Stimulated activated naive CD8-positive, alpha-beta T cell treated with anti-CD3 and anti-CD28 coated beads, Interleukin-15, Interleukin-2, amounts not matched to agents 100 ng/mL and 50 ng/mL, for 24 hours (primary cell): Measurements from ENCODE around the gene ZFP69.
"Not testable (repeated sequence)": the region's sequence is repeated elsewhere in the genome, so short reads cannot be mapped to it uniquely, and the experiment has no call there.

Source experiments
- H3K27ac Mint-ChIP-seq: one replicate; pipeline ENCODE4 v1.8.0; 2021; ENCODE audit warnings: mild to moderate bottlenecking, mixed read lengths
- H3K27me3 Mint-ChIP-seq: one replicate; pipeline ENCODE4 v1.8.0; 2021; ENCODE audit warnings: mixed read lengths
- H3K36me3 Mint-ChIP-seq: one replicate; pipeline ENCODE4 v1.8.0; 2021; ENCODE audit warnings: low read depth, mixed read lengths
- H3K4me1 Mint-ChIP-seq: one replicate; pipeline ENCODE4 v1.8.0; 2021; ENCODE audit warnings: low read depth, mixed read lengths
- H3K4me3 Mint-ChIP-seq: one replicate; pipeline ENCODE4 v1.8.0; 2021; ENCODE audit warnings: mild to moderate bottlenecking, mixed read lengths
- H3K9me3 Mint-ChIP-seq: one replicate; pipeline ENCODE4 v1.8.0; 2021; ENCODE audit warnings: mixed read lengths

Gene ZFP69

DNA sequence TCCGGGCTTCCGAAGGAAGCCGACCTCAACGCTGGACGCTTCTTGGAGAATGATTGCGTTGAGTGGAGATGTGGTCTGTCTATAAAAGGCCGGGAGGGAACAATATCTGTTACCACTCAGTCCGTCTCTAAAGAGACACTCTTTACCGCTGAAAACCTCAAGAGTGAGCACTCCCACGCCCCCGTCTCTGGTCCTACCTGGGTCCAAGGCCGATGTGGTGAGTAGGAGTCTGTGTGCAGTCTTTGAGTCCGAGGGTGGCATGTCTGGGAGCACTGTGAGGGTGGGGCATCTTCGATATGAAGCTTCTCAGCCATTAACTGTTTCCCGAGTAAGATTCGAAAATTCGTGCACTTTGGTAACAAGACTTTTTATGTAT lies 576 bp downstream of the ZFP69 start:
- Mint-ChIP-seq H3K27me3 (no peaks in the 10 kb centered on the region), H3K36me3 (peaks cover 46% of the 10 kb centered on the region), H3K4me3 (peak overlapping the region; percentile 83), H3K4me1 (peaks cover 23% of the 10 kb centered on the region), H3K27ac (peak overlapping the region; percentile 53), H3K9me3 (peaks cover 40% of the 10 kb centered on the region)

- peaks cover 52% of the 10 kb centered on the region for H3K36me3 Mint-ChIP-seq
- H3K4me3 Mint-ChIP-seq: peak overlapping the region; percentile 83
- no peak overlapping the region for H3K27ac Mint-ChIP-seq
- H3K27me3 Mint-ChIP-seq: no peaks in the 10 kb centered on the region
- H3K4me1 Mint-ChIP-seq: peaks cover 23% of the 10 kb centered on the region
- peaks cover 37% of the 10 kb centered on the region for H3K9me3 Mint-ChIP-seq
Observed at GRCh38 chr1:40478276-40478675, 1.2 kb downstream of the ZFP69 start.

- H3K27ac Mint-ChIP-seq: no peak overlapping the region
- peak overlapping the region; percentile 21 for H3K4me3 Mint-ChIP-seq
- H3K36me3 Mint-ChIP-seq: peaks cover 60% of the 10 kb centered on the region
Observed at GRCh38 chr1:40479156-40479555, 2.1 kb downstream of the ZFP69 start.

GRCh38 chr1:40495315-40495903 lies 18.3 kb downstream of the ZFP69 start:
- H3K4me3 Mint-ChIP-seq: no peak overlapping the region
- no peaks in the 10 kb centered on the region for H3K27me3 Mint-ChIP-seq
- peaks cover 86% of the 10 kb centered on the region for H3K36me3 Mint-ChIP-seq
- peaks cover 59% of the 10 kb centered on the region for H3K9me3 Mint-ChIP-seq
- no peaks in the 10 kb centered on the region for H3K4me1 Mint-ChIP-seq
- no peak overlapping the region for H3K27ac Mint-ChIP-seq

More at GRCh38 chr1:40479156-40479555, 2.1 kb downstream of the ZFP69 start:
- Mint-ChIP-seq H3K4me1 (peaks cover 23% of the 10 kb centered on the region), H3K9me3 (peaks cover 31% of the 10 kb centered on the region), H3K27me3 (no peaks in the 10 kb centered on the region)

DNA sequence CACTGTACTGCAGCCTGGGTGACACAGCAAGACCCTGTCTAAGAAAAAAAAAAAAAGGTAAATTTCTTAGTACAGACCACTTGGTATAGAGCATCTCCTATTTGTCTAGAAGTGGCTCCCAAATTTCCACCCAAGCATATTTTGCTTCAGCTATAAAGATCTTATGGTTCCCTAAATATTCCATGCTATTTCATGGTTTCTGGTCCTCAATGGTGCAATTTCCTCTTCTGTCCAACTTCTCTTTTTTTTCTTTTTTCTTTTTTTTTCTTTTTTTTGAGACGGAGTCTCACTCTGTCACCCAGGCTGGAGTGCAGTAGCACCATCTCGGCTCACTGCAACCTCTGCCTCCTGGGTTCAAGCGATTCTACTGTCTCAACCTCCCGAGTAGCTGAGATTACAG lies 25.6 kb downstream of the ZFP69 start:
- Mint-ChIP-seq H3K9me3 (peaks cover 50% of the 10 kb centered on the region), H3K36me3 (peaks cover 78% of the 10 kb centered on the region)
- not testable (repeated sequence) for H3K27ac Mint-ChIP-seq, H3K4me1 Mint-ChIP-seq, H3K27me3 Mint-ChIP-seq, H3K4me3 Mint-ChIP-seq

DNA sequence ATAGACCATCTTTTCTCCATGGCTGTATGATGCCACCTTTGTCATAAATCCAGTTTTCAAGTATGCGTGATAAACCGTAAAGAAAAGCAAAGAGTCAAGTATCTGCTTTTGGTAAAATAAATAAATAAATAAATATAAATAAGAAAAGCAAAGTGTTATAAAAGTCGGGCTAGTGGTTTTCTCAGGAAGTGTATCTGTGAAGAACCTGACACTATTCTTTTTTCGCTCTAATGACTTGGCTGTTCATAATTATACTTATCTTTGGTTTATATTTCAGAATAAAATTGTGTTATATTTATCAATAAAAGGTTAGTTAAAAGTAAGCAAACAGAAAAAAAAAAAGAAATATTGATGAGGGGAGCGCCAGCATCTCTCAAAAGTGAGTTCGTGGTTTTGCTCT lies 30.9 kb downstream of the ZFP69 start:
- peaks cover 66% of the 10 kb centered on the region for H3K36me3 Mint-ChIP-seq
- H3K4me1 Mint-ChIP-seq: peaks cover 20% of the 10 kb centered on the region
- H3K27ac Mint-ChIP-seq: peak overlapping the region; percentile 84
- H3K9me3 Mint-ChIP-seq: peaks cover 29% of the 10 kb centered on the region
- peak overlapping the region; percentile 81 for H3K4me3 Mint-ChIP-seq
- H3K27me3 Mint-ChIP-seq: no peaks in the 10 kb centered on the region

DNA sequence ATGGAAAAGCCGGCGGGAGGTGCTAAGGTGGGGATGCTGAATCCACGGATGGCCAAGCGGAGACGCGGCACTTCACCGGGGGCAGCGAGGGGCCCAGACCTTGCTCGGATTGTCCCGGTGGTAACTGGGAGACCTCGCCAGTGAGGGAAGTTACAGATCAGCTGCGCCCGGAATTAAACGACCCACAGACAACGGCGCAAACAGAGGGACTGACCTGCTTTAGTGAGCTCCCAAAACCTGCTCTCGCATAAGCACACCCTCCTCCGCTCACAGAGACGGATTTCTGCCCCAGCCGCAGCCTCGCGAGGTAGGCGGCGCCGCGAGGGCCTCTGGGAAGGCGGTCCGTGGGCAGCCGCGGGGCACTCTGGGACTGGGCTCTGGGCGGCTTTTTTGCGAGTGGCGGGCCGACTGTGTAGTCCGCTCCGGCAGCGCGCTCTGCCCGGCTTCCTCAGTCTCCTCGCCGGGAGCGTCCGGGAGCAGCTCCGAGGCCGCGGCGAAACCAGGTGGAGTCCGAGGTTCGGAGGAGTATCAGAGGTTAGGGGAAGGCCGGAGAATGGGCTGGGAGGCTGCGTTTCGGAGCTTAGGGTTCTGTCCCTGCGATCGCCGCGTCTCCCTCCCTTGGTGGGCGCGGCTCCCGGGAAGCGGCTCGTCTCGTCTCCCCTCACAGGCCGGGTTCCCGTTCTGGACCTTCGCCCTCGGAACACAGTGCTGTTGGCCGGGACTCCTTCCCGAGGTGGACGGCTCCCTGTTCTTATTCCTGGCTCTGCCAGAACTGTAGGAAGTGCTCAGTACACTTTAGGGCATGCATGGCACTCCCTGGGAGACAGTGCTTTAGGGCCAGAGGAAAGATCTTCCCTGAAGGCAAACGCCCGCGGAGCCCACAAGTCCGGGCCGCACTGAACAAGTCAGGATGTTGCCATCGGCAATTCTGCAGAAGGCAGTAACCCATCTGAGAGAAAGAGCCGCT lies 31.6 kb downstream of the ZFP69 start, which contains the start of gene EXO5:
EXO5 (plus strand) TSS at position 393 of the 967 bp plus-strand sequence. CDS start 5,778 bp downstream, outside the sequence.
- H3K4me3 Mint-ChIP-seq: peak within 1 kb of the TSS; percentile 81
- H3K4me1 Mint-ChIP-seq: peaks cover 20% of the 10 kb centered on the region
- H3K36me3 Mint-ChIP-seq: peaks cover 64% of the 10 kb centered on the region
- H3K27me3 Mint-ChIP-seq: no peaks in the 10 kb centered on the region
- H3K9me3 Mint-ChIP-seq: peaks cover 28% of the 10 kb centered on the region
- peak within 1 kb of the TSS; percentile 84 for H3K27ac Mint-ChIP-seq

DNA sequence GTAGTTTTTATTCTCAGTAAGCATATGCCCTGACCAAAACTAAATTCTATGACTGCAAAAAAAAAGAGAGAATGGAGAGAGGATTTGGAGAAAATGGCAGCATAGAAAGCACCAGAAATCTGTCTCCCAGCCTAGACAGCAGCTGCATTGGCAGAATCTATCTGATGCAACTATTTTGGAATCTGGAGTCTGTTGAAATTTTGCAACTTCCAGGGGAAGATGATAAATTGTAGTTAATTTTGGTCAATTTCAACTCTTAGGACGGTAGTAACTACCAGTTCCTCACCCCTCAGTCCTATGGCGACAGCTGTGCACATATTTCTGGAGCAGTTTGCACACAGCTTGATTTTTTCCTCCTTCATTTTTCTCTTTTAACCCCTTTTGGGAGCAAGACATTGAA lies 42.4 kb downstream of the ZFP69 start:
- Mint-ChIP-seq H3K36me3 (peaks cover 36% of the 10 kb centered on the region), H3K9me3 (peaks cover 44% of the 10 kb centered on the region), H3K4me1 (no peaks in the 10 kb centered on the region), H3K4me3 (no peak overlapping the region), H3K27me3 (peaks cover 5% of the 10 kb centered on the region), H3K27ac (no peak overlapping the region)

DNA sequence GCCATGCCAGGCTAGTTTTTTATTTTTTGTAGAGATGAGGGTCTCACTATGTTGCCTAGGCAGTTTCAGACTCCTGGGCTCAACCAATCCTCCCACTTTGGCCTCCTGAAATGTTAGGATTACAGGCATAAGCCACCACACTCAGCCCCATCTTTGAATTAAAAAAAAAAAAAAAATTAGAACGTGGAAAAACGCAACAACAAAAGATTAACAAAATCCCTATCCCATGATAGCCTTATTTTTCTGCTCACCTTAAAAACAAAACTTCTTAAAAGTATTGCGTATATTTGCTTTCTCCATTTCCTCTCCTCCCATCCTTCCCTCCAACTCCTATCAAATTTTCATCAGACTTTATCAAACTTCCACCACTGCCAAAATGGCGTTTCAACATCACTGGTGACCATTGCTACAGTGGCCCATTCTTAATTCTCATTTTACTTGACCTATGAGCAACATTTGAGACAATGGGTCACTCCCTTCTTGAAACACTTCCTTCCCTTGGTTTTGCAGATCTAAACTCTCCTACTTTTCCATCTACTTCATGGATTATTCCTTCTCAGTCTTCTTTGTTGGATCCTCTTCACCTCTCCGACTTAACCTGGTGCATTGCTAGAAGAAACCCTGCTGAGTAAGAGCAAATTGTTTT lies 53.8 kb downstream of the ZFP69 start:
- peak overlapping the region; percentile 99 for H3K4me3 Mint-ChIP-seq
- H3K9me3 Mint-ChIP-seq: peaks cover 15% of the 10 kb centered on the region
- H3K36me3 Mint-ChIP-seq: peaks cover 26% of the 10 kb centered on the region
- peaks cover 16% of the 10 kb centered on the region for H3K27me3 Mint-ChIP-seq
- peak overlapping the region; percentile 94 for H3K27ac Mint-ChIP-seq
- peaks cover 27% of the 10 kb centered on the region for H3K4me1 Mint-ChIP-seq

DNA sequence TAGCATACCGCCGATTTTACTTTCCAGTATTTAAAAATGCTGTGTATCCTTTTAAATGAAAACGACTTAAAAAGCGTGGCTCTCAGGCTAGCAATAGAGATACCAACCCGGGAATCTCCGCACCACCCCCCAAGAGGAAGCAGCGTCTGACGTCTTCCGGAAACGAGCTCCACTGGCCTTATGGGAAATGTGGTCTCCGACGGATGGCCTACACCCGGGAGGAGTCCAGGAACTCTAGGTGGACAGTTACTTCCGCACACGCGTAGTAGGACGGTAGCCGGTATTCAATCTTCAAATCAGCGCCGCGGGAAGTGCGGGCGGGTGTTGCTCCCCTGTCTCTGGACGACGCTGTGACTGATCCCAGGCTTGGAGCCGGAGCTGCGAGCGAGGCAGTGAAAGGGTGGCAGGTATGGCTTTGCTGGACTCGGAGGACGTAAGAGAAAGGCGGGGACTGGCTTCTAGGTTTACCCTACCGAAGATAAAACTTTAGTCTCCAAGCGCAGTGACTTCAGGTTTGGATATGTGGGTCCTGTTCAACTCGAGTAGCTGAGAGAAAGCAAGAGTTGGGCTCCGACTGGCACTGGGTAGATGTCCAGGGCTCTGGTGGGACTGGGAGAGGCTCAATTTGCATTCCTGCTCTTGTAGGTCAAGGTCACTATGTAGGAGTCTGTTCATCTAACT lies 54.4 kb downstream of the ZFP69 start, which contains the start of gene ZNF684:
ZNF684 (plus strand) TSS at position 257 of the 681 bp plus-strand sequence. CDS start 1,530 bp downstream, outside the sequence.
- H3K36me3 Mint-ChIP-seq: peaks cover 24% of the 10 kb centered on the region
- H3K4me1 Mint-ChIP-seq: peaks cover 27% of the 10 kb centered on the region
- peak within 1 kb of the TSS; percentile 94 for H3K27ac Mint-ChIP-seq
- H3K4me3 Mint-ChIP-seq: peak within 1 kb of the TSS; percentile 99
- H3K27me3 Mint-ChIP-seq: peaks cover 11% of the 10 kb centered on the region
- peaks cover 10% of the 10 kb centered on the region for H3K9me3 Mint-ChIP-seq

- Mint-ChIP-seq H3K4me1 (peaks cover 27% of the 10 kb centered on the region), H3K9me3 (peaks cover 10% of the 10 kb centered on the region), H3K27me3 (peaks cover 11% of the 10 kb centered on the region), H3K36me3 (peaks cover 26% of the 10 kb centered on the region), H3K27ac (peak overlapping the region; percentile 94), H3K4me3 (peak overlapping the region; percentile 99)
Observed at GRCh38 chr1:40532062-40532389, 54.9 kb downstream of the ZFP69 start.

DNA sequence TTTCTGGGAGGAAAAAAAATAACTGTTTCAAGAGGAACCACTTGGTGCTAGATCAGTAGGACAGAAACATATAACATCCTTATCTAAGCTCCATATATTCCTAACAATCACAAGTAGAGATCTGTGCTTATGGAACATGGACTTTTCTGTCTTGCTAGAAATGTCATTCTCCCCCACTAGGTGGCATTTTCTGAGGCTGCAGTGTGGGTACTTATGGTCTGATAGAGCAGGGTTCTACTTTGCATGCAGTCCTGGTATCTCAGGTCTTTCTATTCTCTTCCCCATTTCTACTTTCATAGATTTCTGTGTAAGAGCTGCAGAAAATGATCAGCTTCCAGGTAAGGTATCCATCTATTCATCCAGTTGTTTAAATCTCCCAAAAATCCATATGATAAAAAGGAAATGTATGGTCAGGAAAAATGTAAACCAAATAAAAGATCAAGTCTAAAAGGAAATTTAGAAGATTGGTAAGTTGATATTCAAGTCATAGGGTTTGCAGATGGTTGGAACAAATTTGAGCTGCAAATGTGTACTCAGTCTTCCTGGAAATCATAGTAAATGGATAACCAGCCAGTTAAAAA lies 55.8 kb downstream of the ZFP69 start:
- Mint-ChIP-seq H3K4me3 (peak overlapping the region; percentile 99), H3K4me1 (peaks cover 27% of the 10 kb centered on the region), H3K36me3 (peaks cover 31% of the 10 kb centered on the region), H3K27me3 (peaks cover 11% of the 10 kb centered on the region), H3K9me3 (peaks cover 10% of the 10 kb centered on the region), H3K27ac (no peak overlapping the region)

DNA sequence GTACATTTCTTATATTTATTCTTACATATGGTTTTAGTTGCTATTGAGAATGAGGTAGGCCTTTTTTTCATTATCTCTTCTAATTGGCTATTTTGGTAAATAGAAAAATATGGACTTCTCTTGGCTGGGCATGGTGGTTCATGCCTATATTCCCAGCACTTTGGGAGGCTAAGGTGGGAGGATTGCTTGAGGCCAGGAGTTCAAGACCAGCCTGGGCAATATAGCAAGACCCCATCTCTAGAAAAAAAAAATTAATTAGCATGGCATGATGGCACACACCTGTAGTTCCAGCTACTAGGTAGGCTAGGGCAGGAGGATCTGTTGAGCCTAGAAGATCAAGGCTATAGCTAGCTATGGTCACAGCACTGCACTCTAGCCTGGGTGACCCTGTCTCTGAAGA lies 57.5 kb downstream of the ZFP69 start:
- no peak overlapping the region for H3K27ac Mint-ChIP-seq
- H3K9me3 Mint-ChIP-seq: peaks cover 10% of the 10 kb centered on the region
- peaks cover 27% of the 10 kb centered on the region for H3K4me1 Mint-ChIP-seq
- H3K4me3 Mint-ChIP-seq: no peak overlapping the region
- peaks cover 5% of the 10 kb centered on the region for H3K27me3 Mint-ChIP-seq
- H3K36me3 Mint-ChIP-seq: peaks cover 36% of the 10 kb centered on the region

DNA sequence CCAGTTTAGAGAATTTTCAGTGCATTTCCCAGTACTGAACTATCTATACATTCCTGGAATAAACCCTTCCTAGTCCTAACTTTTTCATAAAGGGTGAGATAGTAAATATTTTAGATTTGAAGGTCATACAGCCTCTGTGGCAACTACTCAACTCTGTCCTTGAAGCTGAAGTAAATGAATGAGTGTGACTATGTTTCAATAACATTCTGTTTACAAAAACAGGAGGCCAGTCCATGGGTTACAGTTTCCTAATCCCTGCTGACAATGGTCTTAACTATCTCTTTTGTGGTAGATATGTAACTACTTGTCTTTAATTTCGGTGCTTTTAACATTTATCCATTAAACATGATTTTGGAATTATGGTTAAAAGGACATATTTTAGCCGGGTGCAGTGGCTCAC lies 58.6 kb downstream of the ZFP69 start:
- Mint-ChIP-seq H3K4me3 (no peak overlapping the region), H3K27me3 (no peaks in the 10 kb centered on the region), H3K9me3 (peaks cover 6% of the 10 kb centered on the region), H3K27ac (no peak overlapping the region), H3K4me1 (peaks cover 25% of the 10 kb centered on the region), H3K36me3 (peaks cover 36% of the 10 kb centered on the region)
